Measurements from ENCODE around the gene LORICRIN. TPM values are rescaled to one million over a fixed set of nuclear protein-coding genes. Genes with fewer than 3 reads are reported as not detected.

LORICRIN gene
- total RNA-seq, result 100 to 1,000 TPM; 434 to 831 (median 725) TPM

GRCh38 chr1:153259387-153259786 is at the start of gene LORICRIN:
LORICRIN (plus strand) TSS chr1:153259687; CDS start chr1:153260950, 1,263 bp downstream.
- DNase-seq (ENCODE audit: low spot score in 2 of 2), result no peak
- TF ChIP-seq CTCF (IDR thresholded peaks at IDR 0.05) (no peak), POLR2A (IDR thresholded peaks at IDR 0.05) (no peak)
- intact Hi-C loops (cut with DNase I; ENCODE audit: low total_unique reads), result no loop called here
- H3K4me3 ChIP-seq (ENCODE audit: low read depth, poor library complexity, severe bottlenecking), result no peak within 1 kb of the TSS
- 74 to 83% methylated on average over 3 of the region's 3 CpGs for WGBS, 2 donors

- H3K4me3 ChIP-seq (ENCODE audit: low read depth, poor library complexity, severe bottlenecking), result no peak overlapping the region
- intact Hi-C loops (cut with DNase I; ENCODE audit: low total_unique reads), result no loop called here
- DNase-seq (ENCODE audit: low spot score in 2 of 2), result no peak
- TF ChIP-seq POLR2A (IDR thresholded peaks at IDR 0.05), result no peak
- no peak for TF ChIP-seq CTCF (IDR thresholded peaks at IDR 0.05)
- 55 to 66% methylated on average over 7 of the region's 7 CpGs for WGBS, 2 donors
These were observed 49.3 kb upstream of the LORICRIN start for GRCh38 chr1:153210206-153210605.

- 41 to 42% methylated on average over 5 of the region's 5 CpGs for WGBS, 2 donors
- no peak overlapping the region for H3K4me3 ChIP-seq (ENCODE audit: low read depth, poor library complexity, severe bottlenecking)
- intact Hi-C loops (cut with DNase I; ENCODE audit: low total_unique reads), result no loop called here
- DNase-seq (ENCODE audit: low spot score in 2 of 2), result no peak
- TF ChIP-seq POLR2A (IDR thresholded peaks at IDR 0.05), result no peak
- TF ChIP-seq CTCF (IDR thresholded peaks at IDR 0.05), result no peak
These were observed 47.3 kb upstream of the LORICRIN start for GRCh38 chr1:153212201-153212600.

- intact Hi-C loops (cut with DNase I; ENCODE audit: low total_unique reads), result no loop called here
- WGBS, 2 donors, result 95 to 98% methylated on average over 4 of the region's 4 CpGs
- no peak for DNase-seq (ENCODE audit: low spot score in 2 of 2)
- H3K4me3 ChIP-seq (ENCODE audit: low read depth, poor library complexity, severe bottlenecking), result no peak overlapping the region
- no peak for TF ChIP-seq POLR2A (IDR thresholded peaks at IDR 0.05)
- no peak for TF ChIP-seq CTCF (IDR thresholded peaks at IDR 0.05)
These were observed 46.0 kb upstream of the LORICRIN start for GRCh38 chr1:153213519-153213918.

GRCh38 chr1:153217212-153217611 is 42.3 kb upstream of the LORICRIN start, which contains the start of gene PRR9:
PRR9 (plus strand) TSS chr1:153217584; CDS start chr1:153218145, 561 bp downstream.
- TF ChIP-seq CTCF (IDR thresholded peaks at IDR 0.05), result no peak
- no peak within 1 kb of the TSS for H3K4me3 ChIP-seq (ENCODE audit: low read depth, poor library complexity, severe bottlenecking)
- 64 to 67% methylated on average over 1 to 3 of the region's 3 CpGs for WGBS, 2 donors
- intact Hi-C loops (cut with DNase I; ENCODE audit: low total_unique reads), result no loop called here
- no peak for DNase-seq (ENCODE audit: low spot score in 2 of 2)

GRCh38 chr1:153217744-153218416 is 41.6 kb upstream of the LORICRIN start:
- TF ChIP-seq POLR2A (IDR thresholded peaks at IDR 0.05) (no peak), CTCF (IDR thresholded peaks at IDR 0.05) (no peak)
- WGBS, 2 donors, result 70 to 71% methylated on average over 2 of the region's 2 CpGs
- intact Hi-C loops (cut with DNase I; ENCODE audit: low total_unique reads), result no loop called here
- H3K4me3 ChIP-seq (ENCODE audit: low read depth, poor library complexity, severe bottlenecking), result no peak overlapping the region
- DNase-seq (ENCODE audit: low spot score in 2 of 2), result no peak
